Hepatocyte (in vitro differentiated cells): ENCODE measurements around the gene GUCD1. TPM values are rescaled to one million over a fixed set of nuclear protein-coding genes. Genes with fewer than 3 reads are reported as not detected.

Experiments
- DNase-seq: peaks from one replicate; pipeline ENCODE4 v3.0.0-alpha.2; 2016; ENCODE audit warnings: low spot score
- H2AFZ ChIP-seq: fragments of 200-600 bp; sonication (generic); 2 replicates; pipeline ENCODE4 v1.6.0; 2016; ENCODE audit warnings: antibody characterized with exemption, mild to moderate bottlenecking
- H3K27ac ChIP-seq: fragments of 200-600 bp; sonication (generic); 2 replicates; pipeline ENCODE4 v1.5.1; 2016; ENCODE audit warnings: mild to moderate bottlenecking
- H3K27me3 ChIP-seq: fragments of 200-600 bp; sonication (generic); 2 replicates; pipeline ENCODE4 v1.6.1; 2016
- H3K36me3 ChIP-seq: fragments of 200-600 bp; sonication (generic); replicated peaks from 2 replicates; pipeline ENCODE4 v1.5.1; 2016; ENCODE audit warnings: low read depth; ENCODE audit not compliant: insufficient read depth
- H3K4me1 ChIP-seq: fragments of 200-600 bp; sonication (generic); 2 replicates; pipeline ENCODE4 v1.5.1; 2016; ENCODE audit warnings: mild to moderate bottlenecking, moderate library complexity; ENCODE audit not compliant: insufficient read depth
- H3K4me2 ChIP-seq: fragments of 200-600 bp; sonication (generic); 2 replicates; pipeline ENCODE4 v1.6.0; 2016
- H3K4me3 ChIP-seq: fragments of 200-600 bp; sonication (generic); 2 replicates; pipeline ENCODE4 v1.5.1; 2016; ENCODE audit warnings: mild to moderate bottlenecking
- H3K79me2 ChIP-seq: fragments of 200-600 bp; sonication (generic); 2 replicates; pipeline ENCODE4 v1.6.0; 2017; ENCODE audit warnings: mild to moderate bottlenecking
- H3K9me2 ChIP-seq: fragments of 200-600 bp; sonication (generic); replicated peaks from 2 replicates; pipeline ENCODE4 v1.6.0; 2017; ENCODE audit warnings: mild to moderate bottlenecking; ENCODE audit not compliant: insufficient read depth
- H3K9me3 ChIP-seq: fragments of 200-600 bp; sonication (generic); 2 replicates; pipeline ENCODE4 v1.5.1; 2016; ENCODE audit warnings: low read depth, mild to moderate bottlenecking
- H4K20me1 ChIP-seq: fragments of 200-600 bp; sonication (generic); 2 replicates; pipeline ENCODE4 v1.6.0; 2016; ENCODE audit warnings: mild to moderate bottlenecking; ENCODE audit not compliant: insufficient read depth, poor library complexity, severe bottlenecking
- CTCF ChIP-seq: fragments of 200-600 bp; sonication (generic); IDR thresholded peaks from 2 replicates; pipeline ENCODE4 v1.5.1; 2016; ENCODE audit warnings: antibody characterized with exemption, mild to moderate bottlenecking; ENCODE audit not compliant: poor library complexity
- EZH2 ChIP-seq: fragments of 200-600 bp; sonication (generic); IDR thresholded peaks from 2 replicates; pipeline ENCODE4 v1.6.1; 2016; ENCODE audit warnings: antibody characterized with exemption, mild to moderate bottlenecking, borderline replicate concordance
- EZH2phosphoT487 ChIP-seq: fragments of 200-600 bp; sonication (generic); IDR thresholded peaks from one replicate; pipeline ENCODE4 v1.6.1; 2018; ENCODE audit warnings: antibody characterized with exemption, mild to moderate bottlenecking, low read depth, moderate library complexity; ENCODE audit not compliant: unreplicated experiment, severe bottlenecking
- WGBS: methylation state at CpG from one replicate; pipeline ENCODE4 v1.1.6; 2016; ENCODE audit warnings: low lambda C conversion rate; ENCODE audit errors: missing lambda C conversion rate; 5-methylcytosine and 5-hydroxymethylcytosine counted together
- polyA plus RNA-seq: library from polyadenylated mRNA; unstranded; fragments of >200 nt; fragmentation: Nextera tagmentation; extraction: Ambion mirVana; gene quantifications from 2 replicates; pipeline ENCODE4 v1.2.1, GENCODE V29; 2016
- total RNA-seq: library from RNA; depleted of rRNA; stranded (reverse); fragments of >200 nt; gene quantifications from 2 replicates; pipeline ENCODE4 v1.2.3, GENCODE V29; 2014

GUCD1 gene
- total and polyA plus RNA-seq, 2 experiments from 2014 or later, result 102 to 149 TPM

- Histone ChIP-seq H3K4me1 (peaks cover 14% of the 10 kb centered on the region), H3K4me2 (no peak overlapping the region), H3K27me3 (no peaks in the 10 kb centered on the region), H4K20me1 (no peaks in the 10 kb centered on the region), H3K4me3 (no peak overlapping the region), H3K36me3 (no peaks in the 10 kb centered on the region), H2AFZ (no peak overlapping the region), H3K27ac (no peak overlapping the region), H3K9me3 (no peaks in the 10 kb centered on the region), H3K79me2 (peaks cover 3% of the 10 kb centered on the region), H3K9me2 (no peaks in the 10 kb centered on the region)
- WGBS, result 95% methylated on average over 12 of the region's 12 CpGs
- no peak for TF ChIP-seq CTCF
- no peak for TF ChIP-seq EZH2phosphoT487
- no peak for TF ChIP-seq EZH2
- no peak for DNase-seq
These were observed 35.7 kb upstream of the GUCD1 start for GRCh38 chr22:24590596-24591173.

DNA sequence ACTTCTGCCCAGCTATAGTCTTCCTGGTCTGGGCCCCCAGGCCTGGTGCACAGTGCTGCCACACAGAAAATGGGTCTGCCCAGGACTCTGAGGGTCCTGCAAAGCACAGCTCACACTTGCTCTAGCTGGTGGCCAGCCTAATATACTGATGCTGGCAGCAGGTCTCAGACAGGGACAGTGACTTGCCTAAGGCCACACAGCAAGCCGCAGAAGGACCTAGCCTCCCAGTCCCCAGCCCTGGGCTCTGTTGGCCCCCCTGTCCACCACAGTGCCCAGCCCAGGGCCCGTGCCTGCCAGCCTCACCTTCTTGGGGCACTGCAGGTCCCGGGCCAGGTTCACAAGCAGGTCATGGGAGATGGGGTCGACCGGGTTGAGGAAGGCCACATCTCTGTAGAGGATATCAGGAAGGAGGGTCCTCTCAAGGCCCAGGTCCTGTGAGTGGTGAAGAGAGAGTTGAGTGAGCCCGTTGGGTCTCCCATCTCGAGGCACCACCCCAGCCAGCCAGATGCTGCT, 34.6 kb upstream of the GUCD1 start:
- no peaks in the 10 kb centered on the region for H3K27me3 ChIP-seq
- WGBS, result 90% methylated on average over 7 of the region's 7 CpGs
- H3K4me2 ChIP-seq, result no peak overlapping the region
- peaks cover 12% of the 10 kb centered on the region for H3K4me1 ChIP-seq
- DNase-seq, result no peak
- TF ChIP-seq EZH2 (no peak), EZH2phosphoT487 (no peak), CTCF (no peak)
- H3K27ac ChIP-seq, result no peak overlapping the region
- H3K36me3 ChIP-seq, result no peaks in the 10 kb centered on the region
- no peaks in the 10 kb centered on the region for H3K9me2 ChIP-seq
- H4K20me1 ChIP-seq, result no peaks in the 10 kb centered on the region
- H3K79me2 ChIP-seq, result peaks cover 3% of the 10 kb centered on the region
- H2AFZ ChIP-seq, result no peak overlapping the region
- no peaks in the 10 kb centered on the region for H3K9me3 ChIP-seq
- no peak overlapping the region for H3K4me3 ChIP-seq

- 95% methylated on average over 17 of the region's 21 CpGs for WGBS
- no peaks in the 10 kb centered on the region for H3K9me2 ChIP-seq
- H3K79me2 ChIP-seq, result peaks cover 3% of the 10 kb centered on the region
- H3K27me3 ChIP-seq, result no peaks in the 10 kb centered on the region
- no peaks in the 10 kb centered on the region for H3K9me3 ChIP-seq
- no peak overlapping the region for H3K27ac ChIP-seq
- no peak for TF ChIP-seq CTCF
- no peaks in the 10 kb centered on the region for H4K20me1 ChIP-seq
- DNase-seq, result no peak
- H3K4me1 ChIP-seq, result peaks cover 12% of the 10 kb centered on the region
- no peaks in the 10 kb centered on the region for H3K36me3 ChIP-seq
- H3K4me3 ChIP-seq, result no peak overlapping the region
- no peak overlapping the region for H3K4me2 ChIP-seq
- H2AFZ ChIP-seq, result no peak overlapping the region
These were observed 34.0 kb upstream of the GUCD1 start for GRCh38 chr22:24588757-24589481.
